Measurements from ENCODE around the gene BMPER.

DNA sequence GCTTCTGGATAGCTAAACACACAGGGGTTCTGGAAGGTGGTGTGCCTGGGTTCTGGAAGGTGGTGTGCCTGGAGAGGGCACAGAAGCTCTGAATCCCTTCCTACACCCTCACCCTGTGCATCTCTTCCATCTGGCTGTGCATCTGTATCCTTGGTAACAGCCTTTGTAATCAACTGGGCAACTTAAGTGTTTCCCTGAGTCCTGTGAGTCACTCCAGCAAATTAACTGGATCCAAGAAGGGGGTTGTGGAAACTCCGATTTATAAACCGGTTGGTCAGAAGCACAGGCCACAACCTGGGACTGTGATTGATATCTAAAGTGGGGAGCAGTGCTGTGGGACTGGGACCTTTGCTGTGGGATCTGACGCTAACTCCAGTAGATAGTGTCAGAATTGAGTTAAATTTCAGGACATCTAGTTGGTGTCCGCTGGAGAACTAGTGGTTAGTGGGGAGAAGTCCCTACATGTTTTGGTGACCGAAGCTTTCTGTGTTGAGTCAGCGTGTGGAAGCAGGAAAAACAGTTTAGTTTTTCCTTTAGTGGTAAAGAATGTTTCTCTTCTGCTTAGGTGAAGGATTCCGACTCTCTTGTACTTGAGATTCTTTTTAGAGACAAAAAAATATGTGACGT lies 228.1 kb downstream of the BMPER start:
- no peak for TF ChIP-seq CTCF (conservative IDR thresholded peaks at IDR 0.05; ENCODE audit: low read depth, low read length)
- no peak for TF ChIP-seq EZH2 (IDR thresholded peaks at IDR 0.05; ENCODE audit: borderline replicate concordance, low read depth, low read length, poor library complexity, severe bottlenecking)
